Left forelimb (tissue), 1 donor: ENCODE measurements around the gene RSPH1.

ENCODE experiments used
- DNase-seq: peaks from one replicate; pipeline ENCODE4 v3.0.0-alpha.2; 2018; ENCODE audit warnings: low spot score

RSPH1 gene

DNA sequence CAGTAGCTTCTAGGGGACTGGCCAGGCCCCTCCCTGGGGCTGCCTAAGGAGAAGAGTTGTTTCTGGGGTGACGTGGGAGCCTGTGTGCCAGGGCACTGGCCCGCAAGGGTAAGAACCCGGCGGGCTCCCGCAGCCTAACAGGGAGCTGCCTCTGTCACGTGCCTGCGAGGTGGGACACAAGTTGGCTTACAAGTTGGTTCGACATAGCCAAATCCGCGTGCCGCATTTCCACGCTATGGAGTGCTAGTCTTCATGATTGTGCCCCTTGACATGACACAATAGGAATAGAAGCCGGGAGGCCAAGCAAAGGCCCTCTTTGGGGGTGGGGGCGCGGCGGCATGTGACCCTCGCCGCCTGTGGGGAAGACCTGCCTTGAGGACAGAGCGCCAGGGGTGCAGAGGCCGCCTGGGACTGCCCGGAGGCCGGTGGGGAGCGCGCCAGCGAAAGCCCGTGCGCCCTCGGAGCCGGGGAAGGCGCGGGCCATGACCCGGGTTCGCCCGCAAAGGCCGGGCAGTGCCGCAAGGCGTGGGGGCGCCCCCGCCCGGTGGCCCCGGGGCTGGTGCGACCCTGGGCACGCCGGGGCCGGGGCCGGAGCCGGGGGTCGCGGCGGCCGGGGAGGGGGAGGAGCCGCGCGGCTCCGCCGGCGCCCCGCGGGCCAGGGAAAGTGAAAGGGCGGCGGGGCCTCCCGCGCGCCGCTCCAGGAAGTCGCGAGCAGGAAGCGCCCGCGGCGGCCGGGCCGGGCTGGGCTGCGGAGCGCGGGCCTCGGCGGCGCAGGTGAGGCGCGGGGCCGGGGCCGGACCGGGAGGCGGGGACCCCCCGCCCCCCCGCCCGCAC is 17.3 kb upstream of the RSPH1 start, which contains the start of gene SLC37A1:
SLC37A1 (plus strand) TSS at position 702 of the 834 bp plus-strand sequence. CDS start 4,603 bp downstream, outside the sequence.
- DNase-seq = no peak

DNA sequence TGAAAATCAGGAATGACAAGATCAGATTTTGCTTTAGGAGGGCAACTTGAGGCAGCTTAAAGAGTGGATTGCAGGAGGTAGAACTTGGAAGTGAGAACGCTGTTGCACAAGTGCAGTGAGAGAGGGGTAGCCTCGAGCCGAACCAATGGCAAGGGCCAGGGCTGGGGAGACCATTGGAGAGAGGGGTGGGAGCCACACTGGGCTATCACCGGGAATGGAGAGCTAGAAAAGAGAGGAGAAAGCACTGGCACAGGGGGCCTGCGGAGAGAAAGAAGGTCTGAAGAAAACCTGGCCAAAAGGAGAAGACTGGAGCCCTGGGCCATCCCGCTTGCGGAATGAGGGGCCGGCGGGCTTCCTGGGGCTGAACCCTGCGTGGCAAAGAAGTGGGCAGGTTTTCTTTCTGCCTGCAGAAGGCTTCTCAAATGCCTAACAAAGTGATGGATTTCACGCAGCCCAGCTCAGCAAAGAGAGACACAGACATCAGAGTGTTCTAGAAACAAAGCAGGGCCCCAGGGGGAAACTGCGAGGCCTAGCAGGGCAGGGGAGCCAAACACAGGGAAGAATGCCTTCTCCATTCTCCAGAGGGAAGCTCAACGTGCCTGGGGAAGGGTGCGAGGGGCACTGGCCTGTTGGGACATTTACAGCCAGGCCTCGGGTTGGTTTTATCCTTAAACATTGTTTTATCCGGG is 16.5 kb upstream of the RSPH1 start:
- no peak for DNase-seq

DNA sequence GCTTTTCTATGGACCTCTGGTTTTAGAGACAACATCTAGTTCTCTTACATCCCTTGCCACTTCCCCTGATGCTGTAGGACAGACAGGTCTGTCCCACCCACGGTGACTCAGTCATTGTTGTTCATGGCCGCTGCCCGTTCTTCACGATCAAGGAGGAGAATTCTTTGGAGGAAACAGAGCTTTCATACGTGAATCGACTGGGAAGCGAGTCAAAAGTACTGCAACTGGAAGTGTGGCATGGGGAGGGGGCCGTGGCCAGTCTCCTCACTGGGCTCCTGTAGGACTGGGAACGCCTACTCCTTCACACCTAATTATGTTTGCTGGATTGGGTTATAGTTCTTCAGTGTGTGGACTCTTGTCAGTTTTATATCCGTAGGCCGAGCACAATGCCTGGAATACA is 13.2 kb upstream of the RSPH1 start:
- DNase-seq = no peak

DNA sequence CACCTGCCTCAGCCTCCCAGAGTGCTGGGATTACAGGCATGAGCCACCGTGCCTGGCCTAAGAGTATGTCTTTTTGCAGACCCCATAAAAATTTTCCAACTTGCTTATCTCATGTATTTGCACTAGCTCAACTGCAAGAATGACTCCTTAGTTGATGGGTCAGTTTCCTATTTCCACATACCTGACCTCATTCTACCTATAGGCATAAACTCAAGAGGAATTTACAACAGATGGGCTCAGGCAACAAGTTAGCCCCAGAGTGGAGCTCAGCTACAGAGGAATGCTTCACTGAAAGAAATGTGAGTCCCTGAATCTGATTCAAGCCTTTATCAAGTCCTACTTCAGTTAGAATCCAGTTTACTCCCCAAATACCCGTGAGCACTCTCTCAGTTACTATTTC is 12.3 kb upstream of the RSPH1 start:
- no peak for DNase-seq

DNA sequence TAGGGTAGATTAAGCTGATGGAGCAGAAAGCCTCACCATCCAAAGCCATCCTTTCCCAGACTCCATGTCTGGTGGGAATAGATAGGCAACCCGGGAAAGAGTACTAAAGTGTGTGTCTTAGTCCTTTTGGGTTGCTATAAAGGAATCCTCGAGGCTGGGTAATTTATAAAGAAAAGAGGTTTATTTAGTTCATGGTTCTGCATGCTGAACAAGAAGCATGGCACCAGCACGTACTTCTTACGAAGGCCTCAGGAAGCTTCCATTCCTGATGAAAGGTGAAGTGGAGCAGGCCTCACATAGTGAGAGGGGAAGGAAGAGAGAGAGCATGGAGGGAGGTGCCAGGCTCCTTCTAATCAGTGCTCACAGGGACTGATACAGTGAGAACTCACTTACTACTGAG is 11.4 kb upstream of the RSPH1 start:
- no peak for DNase-seq

DNA sequence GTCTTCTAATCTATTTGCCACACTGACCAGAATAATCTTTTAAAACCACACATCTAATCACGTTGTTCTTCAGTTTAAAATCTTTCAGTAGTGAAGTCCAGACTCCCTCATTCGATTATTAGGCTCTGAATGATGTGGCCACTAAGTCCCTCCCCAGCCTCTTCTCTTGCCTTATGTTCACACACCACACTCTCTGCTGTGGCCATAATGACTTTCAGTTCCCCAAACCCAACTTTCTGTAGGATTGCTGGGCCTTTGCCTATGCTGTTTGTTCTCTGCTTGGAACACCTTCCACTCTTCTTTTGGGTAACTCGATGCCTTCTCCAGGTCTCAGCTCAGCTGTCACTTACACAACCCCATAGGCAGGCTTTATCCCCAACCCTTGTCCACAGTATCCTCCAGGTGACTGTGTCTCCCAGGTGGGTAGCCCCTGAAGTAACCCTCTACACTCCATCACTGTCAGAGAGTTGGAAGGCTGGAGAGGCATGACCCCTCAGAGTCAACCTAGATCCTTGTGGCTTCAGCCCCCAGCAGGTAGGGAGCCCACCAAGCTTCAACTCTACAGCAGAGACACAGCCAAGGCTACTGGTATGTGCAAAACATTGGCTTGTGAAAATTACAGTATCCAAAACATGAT is 9.2 kb upstream of the RSPH1 start:
- no peak for DNase-seq

DNA sequence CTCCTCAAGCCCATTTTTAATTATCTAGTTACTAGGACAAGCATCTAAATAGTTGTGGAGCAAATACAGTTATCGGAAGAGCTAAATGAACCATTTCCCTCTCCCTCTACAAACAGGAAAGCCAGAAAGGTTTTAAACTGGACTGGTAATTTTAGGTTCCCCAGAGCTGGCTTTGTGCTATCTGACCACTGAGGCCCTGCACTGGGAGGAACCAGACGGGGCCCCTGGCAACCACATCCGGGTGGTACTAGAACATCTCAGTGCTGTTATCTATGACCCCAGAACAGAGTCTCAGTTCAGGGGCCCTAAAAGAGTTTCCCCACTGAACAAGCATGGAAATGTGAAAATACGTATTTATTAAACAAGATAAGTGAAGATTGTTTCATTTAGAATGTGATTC is 7.7 kb upstream of the RSPH1 start:
- no peak for DNase-seq

DNA sequence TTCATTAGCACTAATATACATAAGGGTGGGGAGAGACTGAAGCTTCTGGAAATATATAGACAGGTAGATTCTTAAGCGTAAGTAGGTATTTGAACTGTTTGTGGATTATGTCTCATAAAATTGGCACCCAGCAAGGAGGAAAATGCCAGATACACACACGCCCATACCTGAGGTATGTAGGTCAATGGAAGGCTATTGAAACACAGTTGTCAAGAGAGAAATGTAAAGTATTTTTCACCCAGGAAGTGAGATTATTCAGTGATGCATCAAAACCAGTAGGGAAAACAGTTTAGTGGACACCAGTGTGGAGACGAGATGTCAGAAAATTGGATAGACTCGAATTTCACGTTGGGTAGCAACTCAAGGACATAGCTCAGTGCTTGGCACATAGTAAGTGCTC is 4.7 kb upstream of the RSPH1 start:
- DNase-seq = no peak

DNA sequence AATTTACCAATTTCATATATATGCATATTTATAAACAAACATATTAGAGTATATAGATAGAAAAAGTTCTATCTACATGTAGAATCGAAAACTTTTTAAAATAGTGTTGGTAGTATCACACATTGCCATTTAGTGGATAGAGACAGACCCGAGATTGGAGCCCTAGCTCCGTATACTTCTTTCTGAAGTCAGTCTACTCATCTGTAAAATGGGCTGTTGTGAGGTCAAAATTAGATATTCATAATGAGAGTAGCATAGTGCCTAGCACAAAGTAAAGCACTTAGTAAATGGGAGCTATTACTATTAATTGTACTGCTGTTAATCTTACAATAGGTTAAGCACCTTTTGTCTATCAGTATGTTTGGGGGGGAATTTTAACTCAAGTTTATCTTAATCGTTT is 4.2 kb upstream of the RSPH1 start:
- DNase-seq = no peak

DNA sequence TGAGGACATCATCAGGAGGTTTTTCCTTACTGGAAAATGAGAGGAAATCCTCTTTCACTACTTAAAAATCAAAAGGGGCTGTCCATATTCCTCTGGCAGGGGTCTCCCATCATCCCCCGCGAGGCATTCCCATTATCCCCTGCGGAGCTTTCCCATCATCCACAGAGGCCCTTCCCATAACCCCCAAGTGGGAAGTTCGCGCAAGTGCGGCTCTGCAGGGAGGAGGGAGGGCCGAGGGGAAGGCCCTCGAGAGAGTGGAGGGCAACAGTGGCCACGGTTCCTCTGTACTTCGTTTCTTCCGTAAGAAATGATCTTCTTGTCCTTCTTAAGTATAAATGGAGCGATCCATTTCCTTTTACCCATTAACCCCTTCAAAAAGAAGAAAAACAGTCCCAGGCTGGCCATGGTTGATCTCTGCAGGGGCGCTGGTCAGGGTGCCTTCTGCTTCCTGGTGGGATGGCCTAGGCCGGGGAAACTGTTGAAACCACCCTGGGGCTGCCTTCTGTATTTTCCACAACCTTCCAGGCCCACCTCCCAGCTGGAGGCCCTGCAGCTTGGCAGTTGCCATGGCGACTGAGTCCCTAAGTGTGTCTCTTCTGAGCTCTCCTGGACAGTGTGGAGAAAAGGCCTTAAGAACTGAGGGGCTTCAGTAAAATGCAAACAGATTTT is 3.6 kb upstream of the RSPH1 start:
- DNase-seq = no peak

DNA sequence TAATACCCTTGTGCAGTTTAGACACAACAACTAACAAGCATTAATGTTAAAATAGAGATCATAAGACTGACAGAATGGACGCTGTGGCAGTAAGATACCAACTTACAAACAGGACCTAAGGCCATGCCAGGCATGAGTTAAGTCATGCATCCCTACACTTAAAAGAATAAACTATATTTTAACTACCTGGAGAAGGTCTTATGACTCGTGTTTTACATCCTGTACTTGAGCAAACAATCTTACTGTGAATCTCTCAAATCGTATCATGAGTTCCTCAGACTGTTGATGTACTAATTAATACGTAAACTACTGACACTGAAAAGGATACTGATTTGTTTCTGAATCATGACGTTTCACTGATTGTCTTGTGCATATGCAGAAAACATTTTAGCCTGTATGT is 2.0 kb upstream of the RSPH1 start:
- no peak for DNase-seq

DNA sequence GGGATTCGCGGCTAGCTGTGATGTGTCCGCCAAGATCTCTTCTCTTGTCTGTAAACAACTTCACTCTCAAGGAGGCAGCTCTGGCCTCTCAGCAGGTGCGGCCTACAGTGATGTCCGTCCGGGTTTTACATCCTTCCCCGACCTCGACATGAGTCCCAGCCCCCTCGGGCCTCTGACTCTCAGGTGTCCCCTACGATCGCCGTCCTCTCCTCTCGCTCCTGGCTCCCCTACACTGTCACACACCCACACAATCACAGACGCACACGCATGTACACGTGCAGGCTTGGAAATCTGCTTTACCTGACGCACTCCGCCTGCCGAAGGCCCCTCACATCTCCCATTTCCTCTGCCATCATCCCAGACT is 797 bp upstream of the RSPH1 start:
- no peak for DNase-seq

DNA sequence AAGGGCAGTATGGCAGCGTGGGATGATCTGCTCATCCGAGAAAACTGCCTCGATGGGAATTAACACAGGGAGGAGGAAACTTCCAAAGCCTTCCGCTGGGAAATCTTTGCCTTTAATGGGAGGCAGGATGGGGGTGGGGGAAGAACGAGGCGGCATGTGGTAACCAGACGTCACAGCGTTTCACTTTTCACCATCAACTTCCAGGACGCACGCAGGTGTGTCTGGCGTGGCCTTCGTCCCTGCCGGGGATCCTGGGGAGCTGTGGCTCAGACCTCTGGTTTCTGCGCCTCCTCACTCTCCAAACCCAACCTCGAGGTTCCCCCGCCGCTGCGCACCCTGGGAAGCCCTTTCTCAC is 282 bp downstream of the RSPH1 start:
- DNase-seq = no peak

DNA sequence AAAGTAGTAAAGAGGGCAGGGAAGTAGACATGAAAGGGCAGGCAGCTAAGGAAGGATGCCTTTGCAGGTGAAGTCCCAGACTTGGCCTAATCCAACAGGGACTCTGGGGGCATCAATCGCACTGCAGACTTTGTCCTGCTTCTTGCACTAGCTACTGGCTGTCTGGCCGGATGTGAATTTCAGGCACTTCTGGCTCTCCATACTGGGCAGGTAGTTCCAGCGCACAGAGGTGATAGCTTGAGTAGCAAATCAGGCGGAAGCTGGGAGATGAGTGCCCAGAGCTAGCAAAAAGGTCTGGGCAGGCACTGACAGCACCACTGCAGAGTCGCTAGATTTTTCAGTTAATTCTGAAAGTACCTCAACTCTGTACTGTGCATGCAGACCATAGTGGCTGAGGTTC is 997 bp downstream of the RSPH1 start:
- DNase-seq = no peak

DNA sequence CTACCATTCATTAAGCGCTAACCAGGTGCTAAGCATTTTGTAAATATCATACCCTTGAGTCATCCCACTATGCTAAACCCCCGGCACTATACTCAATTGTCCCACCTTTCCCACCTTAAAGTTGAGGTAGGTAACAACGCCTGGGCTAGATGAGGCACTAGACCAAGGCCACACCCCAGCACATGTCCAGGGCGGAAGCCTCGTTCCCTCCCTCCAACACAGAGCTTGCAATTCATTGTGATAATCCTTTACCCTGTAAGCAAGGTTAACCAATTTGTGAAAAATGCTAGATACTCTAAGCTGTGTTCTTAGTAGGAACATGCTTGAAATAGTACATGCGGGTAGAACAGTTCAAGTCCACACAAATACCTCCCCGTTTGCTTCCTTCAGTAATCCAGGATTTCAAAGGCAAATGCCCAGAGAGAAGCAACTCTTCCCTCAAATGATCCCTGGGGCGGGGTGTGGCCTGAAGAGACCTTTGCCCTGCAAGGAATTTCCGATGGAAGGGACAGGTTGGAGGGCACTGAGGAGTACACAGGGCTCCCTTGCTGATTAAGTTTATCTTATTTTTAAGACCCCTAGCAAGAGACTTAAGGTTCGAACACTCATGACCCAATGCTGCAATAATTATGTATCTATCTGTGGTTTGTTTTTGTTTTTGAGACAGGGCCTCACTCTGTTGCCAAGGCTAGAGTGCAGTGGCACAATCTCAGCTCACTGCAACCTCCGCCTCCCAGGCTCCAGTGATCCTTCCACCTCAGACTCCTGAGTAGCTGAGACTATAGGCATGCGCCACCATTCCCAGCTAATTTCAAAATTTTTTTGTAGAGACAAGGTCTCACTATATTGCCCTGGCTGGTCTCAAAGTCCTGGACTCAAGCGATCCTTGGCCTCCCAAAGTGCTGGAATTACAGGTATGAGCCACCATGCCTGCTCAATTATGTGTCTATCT is 2.6 kb downstream of the RSPH1 start:
- DNase-seq = no peak

DNA sequence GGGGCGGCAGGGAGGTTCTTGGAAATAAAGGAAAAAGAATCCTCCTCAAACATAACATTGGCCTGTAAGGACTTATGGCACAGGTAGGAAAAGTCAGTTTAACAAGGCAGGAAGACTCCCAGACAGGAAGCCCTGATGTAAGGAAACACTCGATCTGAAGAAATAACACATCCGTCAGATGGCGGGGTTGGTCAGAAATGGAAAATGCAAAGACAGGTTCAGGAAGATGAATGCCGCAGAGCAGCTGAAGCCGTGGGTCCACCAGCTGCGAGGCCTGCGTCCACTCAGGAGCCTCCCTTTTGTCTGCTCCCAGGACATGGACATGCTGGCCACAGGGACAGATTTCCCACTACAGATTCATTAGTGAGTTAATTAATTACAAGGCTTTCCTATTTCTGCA is 3.8 kb downstream of the RSPH1 start:
- no peak for DNase-seq

DNA sequence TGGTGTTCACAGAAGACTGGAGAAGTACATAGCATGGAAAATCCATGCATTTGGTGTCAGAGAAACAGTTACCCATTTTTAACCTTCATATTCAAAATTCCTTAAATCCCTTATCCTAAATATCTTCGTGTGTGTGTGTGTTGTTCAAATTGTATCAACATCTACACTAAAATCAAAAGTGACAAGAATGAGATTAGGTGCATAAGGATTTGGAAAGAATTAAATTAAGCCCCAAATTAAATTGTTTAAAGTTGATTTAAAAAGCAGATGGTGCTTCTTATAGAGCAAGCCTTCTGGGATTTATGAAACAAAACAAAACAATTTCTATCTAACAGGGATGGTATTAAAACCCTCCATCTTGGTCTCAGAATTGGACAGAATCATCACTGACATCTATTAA is 4.7 kb downstream of the RSPH1 start:
- no peak for DNase-seq

DNA sequence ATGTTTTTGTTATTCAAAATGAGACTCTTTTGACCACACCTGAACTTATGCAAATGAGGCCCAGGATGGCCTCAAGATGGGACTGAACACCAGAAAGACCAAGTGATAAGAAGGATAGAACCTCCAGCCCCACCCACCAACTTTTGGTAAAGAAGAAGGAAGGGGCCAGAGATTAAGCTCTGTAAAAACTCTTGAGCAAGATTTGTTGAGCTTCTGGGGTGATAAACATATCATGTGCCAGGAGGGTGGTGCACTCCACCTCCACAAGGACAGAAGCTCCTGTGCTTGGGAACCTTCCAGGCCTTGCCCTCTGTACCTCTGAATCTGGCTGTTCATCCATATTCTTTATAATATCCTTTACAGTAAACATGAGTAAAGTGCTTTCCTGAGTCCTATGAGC is 5.3 kb downstream of the RSPH1 start:
- no peak for DNase-seq

DNA sequence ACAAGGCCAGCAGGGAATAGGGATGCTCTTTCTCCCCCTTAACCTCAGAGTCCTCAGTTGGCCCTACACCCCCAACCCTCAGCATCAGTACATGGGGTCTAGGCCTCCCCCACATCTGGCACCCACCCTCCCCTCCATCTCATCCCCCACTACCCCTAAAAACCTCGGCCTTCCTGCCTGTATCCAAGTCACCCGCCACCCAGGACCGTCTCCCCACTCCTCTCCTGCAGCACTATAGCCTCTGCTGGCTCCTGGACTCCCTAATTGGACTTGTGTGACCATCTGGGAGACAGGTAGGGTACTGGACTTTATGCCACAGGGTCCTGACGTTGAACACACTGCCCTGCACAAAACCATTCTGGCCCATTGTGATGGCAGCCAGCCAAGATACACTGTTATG is 6.0 kb downstream of the RSPH1 start:
- no peak for DNase-seq

DNA sequence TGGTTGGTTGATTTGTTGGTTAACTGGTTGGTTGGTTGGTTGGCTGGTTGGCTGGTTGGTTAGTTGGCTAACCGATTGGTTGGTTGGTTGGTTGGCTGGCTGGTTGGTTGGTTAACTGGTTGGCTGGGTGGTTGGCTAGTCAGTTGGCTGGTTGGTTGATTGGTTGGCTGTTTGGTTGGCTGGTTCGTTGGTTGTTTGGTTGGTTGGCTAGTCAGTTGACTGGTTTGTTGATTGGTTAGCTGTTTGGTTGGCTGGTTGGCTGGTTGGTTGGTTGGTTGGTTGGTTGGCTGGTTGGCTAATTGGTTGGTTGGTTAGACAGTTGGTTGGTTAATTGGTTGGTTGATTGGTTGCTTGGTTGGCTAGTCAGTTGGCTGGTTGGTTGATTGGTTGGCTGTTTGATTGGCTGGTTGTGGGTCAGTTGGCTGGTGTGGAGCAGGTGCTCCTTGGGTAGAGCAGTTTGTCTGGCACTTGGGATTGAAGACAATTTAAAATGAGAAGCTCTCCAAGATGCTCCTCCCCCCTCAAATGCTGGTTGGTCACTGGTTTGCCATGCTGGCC is 6.9 kb downstream of the RSPH1 start:
- no peak for DNase-seq

DNA sequence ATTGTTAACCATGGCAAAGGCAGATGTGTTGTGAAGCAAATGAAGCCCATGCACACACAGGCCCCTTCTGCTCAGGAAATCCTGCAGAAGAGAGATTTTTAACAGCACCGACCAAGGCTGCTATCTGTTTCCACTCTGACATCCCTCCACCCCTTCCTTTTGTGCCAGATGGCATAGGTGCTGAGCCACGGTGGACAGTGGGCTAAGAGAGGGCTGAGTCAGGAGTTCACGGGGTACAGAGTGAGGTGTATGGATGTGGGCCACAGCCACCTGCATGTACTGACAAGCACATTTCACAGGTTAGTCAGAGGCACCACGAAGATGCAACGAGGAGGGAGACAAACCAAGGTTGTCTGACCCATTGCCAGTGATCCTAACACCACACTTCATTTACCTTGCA is 9.5 kb downstream of the RSPH1 start:
- DNase-seq = no peak
